ENCODE measurements around the gene ARFGAP1. TPM values are rescaled to one million over a fixed set of nuclear protein-coding genes. Genes with fewer than 3 reads are reported as not detected.

The ARFGAP1 gene
- total RNA-seq, 1 experiment from 2014 or later, result 127 TPM

GRCh38 chr20:63295422-63295821 lies 22.8 kb downstream of the ARFGAP1 start:
- Mint-ChIP-seq H3K4me3 (ENCODE audit: low read depth, unreplicated experiment) (no peak overlapping the region), H3K4me1 (ENCODE audit: low read depth, unreplicated experiment) (no peaks in the 10 kb centered on the region), H3K27ac (ENCODE audit: unreplicated experiment) (no peak overlapping the region), H3K36me3 (ENCODE audit: insufficient read depth, unreplicated experiment) (peaks cover 23% of the 10 kb centered on the region), H3K9me3 (ENCODE audit: low read depth, unreplicated experiment) (no peaks in the 10 kb centered on the region), H3K27me3 (ENCODE audit: unreplicated experiment) (peaks cover 88% of the 10 kb centered on the region)
- DNase-seq, result no peak
- no peak for TF ChIP-seq CTCF (IDR thresholded peaks at IDR 0.05; ENCODE audit: unreplicated experiment)
- intact Hi-C loops (cut with micrococcal nuclease; ENCODE audit: unreplicated experiment), result no loop called here
- CTCF ChIA-PET, result interaction anchor here (1.3 to 4.5 kb wide), 2 partner anchors 13 to 72 kb away, joined by 5 to 21 read pairs; no protein-coding TSS in a partner anchor
- no TSS peak for BruUV-seq (replicated peaks)

GRCh38 chr20:63295846-63296245 lies 23.2 kb downstream of the ARFGAP1 start:
- CTCF ChIA-PET, result interaction anchor here (1.3 to 4.5 kb wide), 2 partner anchors 13 to 73 kb away, joined by 5 to 21 read pairs; no protein-coding TSS in a partner anchor
- H3K27ac Mint-ChIP-seq (ENCODE audit: unreplicated experiment), result no peak overlapping the region

GRCh38 chr20:63296531-63297299 lies 24.1 kb downstream of the ARFGAP1 start:
- Mint-ChIP-seq H3K9me3 (ENCODE audit: low read depth, unreplicated experiment) (peaks cover 3% of the 10 kb centered on the region), H3K27me3 (ENCODE audit: unreplicated experiment) (peaks cover 100% of the 10 kb centered on the region), H3K27ac (ENCODE audit: unreplicated experiment) (no peak overlapping the region), H3K4me3 (ENCODE audit: low read depth, unreplicated experiment) (no peak overlapping the region), H3K4me1 (ENCODE audit: low read depth, unreplicated experiment) (no peaks in the 10 kb centered on the region), H3K36me3 (ENCODE audit: insufficient read depth, unreplicated experiment) (peaks cover 14% of the 10 kb centered on the region)
- TF ChIP-seq CTCF (IDR thresholded peaks at IDR 0.05; ENCODE audit: unreplicated experiment), result no peak
- CTCF ChIA-PET, result interaction anchor here (0.7 to 4.5 kb wide), 2 partner anchors 12 to 72 kb away, joined by 3 to 21 read pairs; no protein-coding TSS in a partner anchor
- DNase-seq, result no peak
- intact Hi-C loops (cut with micrococcal nuclease; ENCODE audit: unreplicated experiment), result no loop called here
- no TSS peak for BruUV-seq (replicated peaks)

More at GRCh38 chr20:63295846-63296245, 23.2 kb downstream of the ARFGAP1 start:
- Mint-ChIP-seq H3K9me3 (ENCODE audit: low read depth, unreplicated experiment) (no peaks in the 10 kb centered on the region), H3K4me3 (ENCODE audit: low read depth, unreplicated experiment) (no peak overlapping the region), H3K27me3 (ENCODE audit: unreplicated experiment) (peaks cover 92% of the 10 kb centered on the region), H3K36me3 (ENCODE audit: insufficient read depth, unreplicated experiment) (peaks cover 18% of the 10 kb centered on the region), H3K4me1 (ENCODE audit: low read depth, unreplicated experiment) (no peaks in the 10 kb centered on the region)
- TF ChIP-seq CTCF (IDR thresholded peaks at IDR 0.05; ENCODE audit: unreplicated experiment), result no peak
- DNase-seq, result no peak
- intact Hi-C loops (cut with micrococcal nuclease; ENCODE audit: unreplicated experiment), result no loop called here
- no TSS peak for BruUV-seq (replicated peaks)

GRCh38 chr20:63297371-63297781 lies 24.8 kb downstream of the ARFGAP1 start:
- no TSS peak for BruUV-seq (replicated peaks)
- Mint-ChIP-seq H3K4me3 (ENCODE audit: low read depth, unreplicated experiment) (no peak overlapping the region), H3K27me3 (ENCODE audit: unreplicated experiment) (peaks cover 100% of the 10 kb centered on the region), H3K36me3 (ENCODE audit: insufficient read depth, unreplicated experiment) (peaks cover 14% of the 10 kb centered on the region), H3K9me3 (ENCODE audit: low read depth, unreplicated experiment) (peaks cover 3% of the 10 kb centered on the region), H3K4me1 (ENCODE audit: low read depth, unreplicated experiment) (no peaks in the 10 kb centered on the region), H3K27ac (ENCODE audit: unreplicated experiment) (no peak overlapping the region)
- CTCF ChIA-PET, result interaction anchor here (4.5 kb wide), 1 partner anchor 11 kb away, joined by 21 read pairs; no protein-coding TSS in a partner anchor
- no peak for TF ChIP-seq CTCF (IDR thresholded peaks at IDR 0.05; ENCODE audit: unreplicated experiment)
- intact Hi-C loops (cut with micrococcal nuclease; ENCODE audit: unreplicated experiment), result no loop called here
- DNase-seq, result no peak

Data from Calu3 (cell line).